Suppressor macrophage (primary cell): Measurements from ENCODE around the gene NPHP4.
"Not testable (repeated sequence)": the region's sequence is repeated elsewhere in the genome, so short reads cannot be mapped to it uniquely, and the experiment has no call there.

Experiments
- DNase-seq, 4 experiments: peaks; one replicate each; pipeline ENCODE4 v3.0.0-alpha.2; 2020 to 2022

The NPHP4 gene

GRCh38 chr1:5928714-5929400 lies 63.4 kb downstream of the NPHP4 start:
- DNase-seq, result no peak

- DNase-seq, result no peak
These were observed 64.5 kb downstream of the NPHP4 start for GRCh38 chr1:5927506-5928370.

- no peak for DNase-seq
These were observed 65.4 kb downstream of the NPHP4 start for GRCh38 chr1:5926686-5927435.

GRCh38 chr1:5922700-5923330 lies 69.4 kb downstream of the NPHP4 start:
- not testable (repeated sequence) for DNase-seq

GRCh38 chr1:5921671-5922070 lies 70.6 kb downstream of the NPHP4 start:
- no peak for DNase-seq

- no peak for DNase-seq
These were observed 71.1 kb downstream of the NPHP4 start for GRCh38 chr1:5921129-5921528.

- no peak for DNase-seq
These were observed 72.0 kb downstream of the NPHP4 start for GRCh38 chr1:5920201-5920600.

GRCh38 chr1:5918275-5918649 lies 74.0 kb downstream of the NPHP4 start:
- DNase-seq, result no peak

- no peak for DNase-seq
These were observed 74.5 kb downstream of the NPHP4 start for GRCh38 chr1:5917591-5918274.

- DNase-seq, result no peak
These were observed 75.0 kb downstream of the NPHP4 start for GRCh38 chr1:5917281-5917590.

GRCh38 chr1:5916572-5917280 lies 75.5 kb downstream of the NPHP4 start:
- no peak for DNase-seq

GRCh38 chr1:5915587-5916571 lies 76.3 kb downstream of the NPHP4 start:
- DNase-seq, result peak; percentile 13 to 47 (median 24)

GRCh38 chr1:5914676-5915365 lies 77.4 kb downstream of the NPHP4 start:
- no peak for DNase-seq

- no peak for DNase-seq
These were observed 78.3 kb downstream of the NPHP4 start for GRCh38 chr1:5913876-5914275.

GRCh38 chr1:5913078-5913845 lies 79.0 kb downstream of the NPHP4 start:
- no peak for DNase-seq

GRCh38 chr1:5911871-5912271 lies 80.4 kb downstream of the NPHP4 start:
- DNase-seq, result no peak

GRCh38 chr1:5911157-5911556 lies 81.1 kb downstream of the NPHP4 start:
- DNase-seq, result no peak

- DNase-seq, result no peak
These were observed 81.6 kb downstream of the NPHP4 start for GRCh38 chr1:5910666-5911065.

GRCh38 chr1:5910276-5910620 lies 82.0 kb downstream of the NPHP4 start:
- no peak for DNase-seq
